Stomach (tissue), 4 donors: ENCODE data around the gene PPP4R2.

Experiments used
- POLR2A ChIP-seq, 4 donors: fragments of 450-650 bp; IDR thresholded peaks; one replicate each; pipeline ENCODE4 v1.6.1; 2016; ENCODE audit warnings: antibody characterized with exemption in 4 of 4, control low read depth in 2 of 4, mild to moderate bottlenecking in 1 of 4, moderate library complexity in 1 of 4
- TF ChIP-seq, protein P1 (sequence below), 7 experiments: fragments of 450-650 bp in 4 of 7; fragments of 200-600 bp in 3 of 7; sonication (generic) in 3 of 7; IDR thresholded peaks; one replicate each; pipeline ENCODE4 v1.5.1; 2016 to 2019; ENCODE audit warnings: antibody characterized with exemption in 7 of 7, control low read depth in 2 of 7, mild to moderate bottlenecking in 1 of 7

DNA sequence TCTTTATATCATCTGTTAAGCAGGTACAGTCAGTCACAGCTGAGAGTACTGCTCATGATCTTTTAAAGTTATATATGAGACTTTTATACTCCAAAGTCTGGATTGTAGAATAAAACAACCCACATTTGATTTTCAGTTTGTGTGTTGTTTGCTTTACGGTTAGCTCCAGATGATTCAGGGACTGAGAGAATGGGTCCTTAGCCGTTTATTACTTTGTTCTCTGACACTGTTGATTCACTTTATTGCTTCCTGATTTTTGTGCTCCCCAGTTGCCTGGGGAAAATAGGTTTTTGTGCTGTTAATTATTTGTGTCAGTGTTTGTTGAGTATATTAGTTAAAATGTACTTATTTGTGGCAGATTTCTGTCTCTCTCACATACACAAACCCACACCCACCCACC lies 56.2 kb downstream of the PPP4R2 start:
- TF ChIP-seq, protein P1, sequence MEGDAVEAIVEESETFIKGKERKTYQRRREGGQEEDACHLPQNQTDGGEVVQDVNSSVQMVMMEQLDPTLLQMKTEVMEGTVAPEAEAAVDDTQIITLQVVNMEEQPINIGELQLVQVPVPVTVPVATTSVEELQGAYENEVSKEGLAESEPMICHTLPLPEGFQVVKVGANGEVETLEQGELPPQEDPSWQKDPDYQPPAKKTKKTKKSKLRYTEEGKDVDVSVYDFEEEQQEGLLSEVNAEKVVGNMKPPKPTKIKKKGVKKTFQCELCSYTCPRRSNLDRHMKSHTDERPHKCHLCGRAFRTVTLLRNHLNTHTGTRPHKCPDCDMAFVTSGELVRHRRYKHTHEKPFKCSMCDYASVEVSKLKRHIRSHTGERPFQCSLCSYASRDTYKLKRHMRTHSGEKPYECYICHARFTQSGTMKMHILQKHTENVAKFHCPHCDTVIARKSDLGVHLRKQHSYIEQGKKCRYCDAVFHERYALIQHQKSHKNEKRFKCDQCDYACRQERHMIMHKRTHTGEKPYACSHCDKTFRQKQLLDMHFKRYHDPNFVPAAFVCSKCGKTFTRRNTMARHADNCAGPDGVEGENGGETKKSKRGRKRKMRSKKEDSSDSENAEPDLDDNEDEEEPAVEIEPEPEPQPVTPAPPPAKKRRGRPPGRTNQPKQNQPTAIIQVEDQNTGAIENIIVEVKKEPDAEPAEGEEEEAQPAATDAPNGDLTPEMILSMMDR (IDR thresholded peaks at IDR 0.05) = no peak
- no peak for TF ChIP-seq POLR2A (IDR thresholded peaks at IDR 0.05)
